Effector memory CD4-positive, alpha-beta T cell (primary cell): ENCODE results near the gene COA8.

ENCODE experiments used
- DNase-seq, 3 donors: peaks; one replicate each; pipeline ENCODE4 v3.0.0-alpha.2; 2020
- H3K27ac ChIP-seq: 2 replicates; pipeline ENCODE4 v1.7.0; 2013; ENCODE audit warnings: mild to moderate bottlenecking, low read length, moderate library complexity; ENCODE audit not compliant: insufficient read depth, poor library complexity, severe bottlenecking
- H3K27me3 ChIP-seq: replicated peaks from 2 replicates; pipeline ENCODE4 v1.7.0; 2013; ENCODE audit warnings: mild to moderate bottlenecking, low read length; ENCODE audit not compliant: insufficient read depth, control insufficient read depth, poor library complexity, severe bottlenecking
- H3K36me3 ChIP-seq: 2 replicates; pipeline ENCODE4 v1.7.0; 2013; ENCODE audit warnings: mild to moderate bottlenecking, low read length, moderate library complexity; ENCODE audit not compliant: control insufficient read depth, insufficient read depth
- H3K4me1 ChIP-seq: 2 replicates; pipeline ENCODE4 v1.7.0; 2013; ENCODE audit warnings: low read length, mild to moderate bottlenecking; ENCODE audit not compliant: control insufficient read depth, insufficient read depth, poor library complexity, severe bottlenecking
- H3K4me3 ChIP-seq: 2 replicates; pipeline ENCODE4 v1.7.0; 2013; ENCODE audit warnings: low read length, low read depth, mild to moderate bottlenecking; ENCODE audit not compliant: insufficient read depth, poor library complexity, severe bottlenecking
- H3K9me3 ChIP-seq: 2 replicates; pipeline ENCODE4 v1.7.0; 2013; ENCODE audit warnings: mild to moderate bottlenecking, low read length, moderate library complexity; ENCODE audit not compliant: control insufficient read depth

The COA8 gene

DNA sequence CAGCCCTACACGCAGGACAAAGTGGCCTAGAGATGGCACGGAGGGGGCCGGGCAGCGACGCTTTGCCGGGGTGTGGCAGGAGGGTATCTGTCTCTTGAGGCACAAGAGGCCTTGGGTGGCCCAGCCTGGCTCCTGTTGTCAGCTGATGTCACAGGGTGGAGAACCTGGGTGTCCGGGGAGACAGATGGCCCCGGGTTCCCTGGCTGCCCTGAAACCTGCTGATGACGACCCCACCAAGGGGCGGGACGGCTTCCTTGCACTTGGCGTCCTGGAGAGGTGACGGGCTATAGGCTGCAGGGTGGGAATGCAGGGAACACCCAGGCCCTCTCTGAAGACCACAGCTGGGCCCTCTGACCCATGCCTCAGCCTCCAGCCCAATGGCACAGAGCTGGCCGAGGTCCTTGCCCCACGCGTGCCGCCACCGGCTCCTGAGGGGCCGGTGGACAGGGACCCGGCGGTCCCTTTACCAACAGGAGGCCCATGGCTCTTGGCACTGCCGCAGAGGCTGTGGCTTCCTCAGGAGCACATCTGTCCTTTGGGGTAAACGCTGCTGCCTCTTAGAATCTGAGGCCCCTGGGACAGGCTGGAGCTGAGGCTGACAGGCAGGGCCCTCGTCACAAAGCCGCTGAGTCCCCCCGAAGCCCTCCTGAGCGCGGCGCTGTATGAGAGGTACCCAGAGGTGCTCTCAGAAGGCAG is 17.4 kb upstream of the COA8 start:
- DNase-seq, result no peak
- Histone ChIP-seq H3K27me3 (no peaks in the 10 kb centered on the region), H3K4me1 (no peaks in the 10 kb centered on the region), H3K27ac (no peak overlapping the region), H3K4me3 (no peak overlapping the region), H3K36me3 (no peaks in the 10 kb centered on the region), H3K9me3 (no peaks in the 10 kb centered on the region)

DNA sequence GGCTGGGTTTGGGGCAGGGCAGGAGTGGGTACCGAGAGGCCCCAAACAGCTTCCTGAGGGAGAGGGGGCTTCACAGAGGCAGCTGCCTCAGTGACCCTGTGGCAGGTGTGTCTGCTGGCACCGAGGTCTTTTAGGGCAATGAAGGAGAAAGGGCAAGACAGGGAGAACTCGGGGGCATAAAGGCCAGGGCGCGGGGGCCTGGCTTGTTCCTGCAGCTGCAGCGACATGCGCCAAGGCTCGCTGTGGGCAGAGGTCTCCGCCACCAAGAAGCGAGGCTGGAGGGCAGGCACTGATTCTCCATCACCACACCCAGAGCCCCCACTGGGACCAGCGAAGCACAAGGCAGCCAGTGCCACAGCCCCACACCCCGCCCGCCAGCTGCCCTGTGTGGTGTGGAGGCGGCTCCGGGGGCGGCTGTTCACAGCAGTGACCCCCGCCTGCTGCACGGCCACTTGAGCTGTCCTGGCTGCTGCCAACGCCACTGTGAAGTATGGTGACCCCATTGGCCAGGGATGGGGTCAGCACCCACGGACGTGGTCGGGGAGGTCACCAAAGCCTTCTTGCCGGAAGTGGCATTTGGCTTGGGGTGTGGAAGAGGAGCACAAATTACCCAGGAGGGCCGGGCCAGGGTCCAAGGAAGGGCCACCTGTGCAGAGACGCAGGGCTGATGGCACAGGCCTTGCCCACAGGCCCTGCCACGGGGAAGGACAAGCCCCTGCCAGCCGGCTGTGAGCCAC is 16.7 kb upstream of the COA8 start:
- H3K4me1 ChIP-seq, result no peaks in the 10 kb centered on the region
- no peaks in the 10 kb centered on the region for H3K27me3 ChIP-seq
- no peaks in the 10 kb centered on the region for H3K36me3 ChIP-seq
- no peak for DNase-seq
- no peak overlapping the region for H3K4me3 ChIP-seq
- no peaks in the 10 kb centered on the region for H3K9me3 ChIP-seq
- no peak overlapping the region for H3K27ac ChIP-seq

DNA sequence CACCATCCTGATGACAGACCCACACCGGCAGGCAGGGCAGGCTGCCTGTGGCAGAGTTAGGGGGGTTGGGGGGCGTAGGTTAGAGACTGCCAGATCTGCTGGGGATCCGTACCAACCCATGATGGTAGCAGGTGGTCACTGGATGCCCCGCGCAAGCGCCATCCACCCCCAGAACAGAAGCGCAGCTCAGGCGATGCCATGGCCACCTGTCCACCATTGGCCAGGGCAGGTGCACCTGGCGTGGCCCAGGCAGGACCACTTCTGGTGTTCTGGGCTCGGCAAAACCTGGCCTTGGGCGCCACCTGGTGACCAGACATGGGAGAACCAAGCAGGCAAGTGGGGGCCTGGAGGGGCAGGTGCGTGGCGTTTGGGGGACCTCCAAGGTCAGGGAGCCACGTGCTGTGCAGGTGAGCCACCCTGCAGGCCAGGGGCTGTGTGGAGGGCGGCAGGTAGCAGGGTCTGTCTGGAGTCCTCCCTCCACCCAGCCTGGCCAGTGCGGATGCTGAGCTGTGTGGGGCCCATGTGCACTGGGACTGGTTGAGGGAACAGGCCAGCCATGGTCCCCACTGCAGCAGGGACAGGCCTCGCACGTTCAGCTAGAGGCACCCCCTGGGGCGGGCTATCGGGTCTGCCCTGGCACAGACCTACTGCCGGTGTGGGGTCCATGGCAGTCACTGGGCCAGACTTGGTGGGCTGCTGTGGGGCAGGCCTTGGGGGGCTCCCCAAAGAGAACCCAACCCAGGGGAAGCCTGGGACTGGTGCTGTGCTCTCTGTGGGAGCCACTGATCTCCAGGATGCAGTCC is 15.9 kb upstream of the COA8 start:
- no peaks in the 10 kb centered on the region for H3K4me1 ChIP-seq
- no peak overlapping the region for H3K4me3 ChIP-seq
- DNase-seq, result peak; percentile 54 to 72 (median 60)

DNA sequence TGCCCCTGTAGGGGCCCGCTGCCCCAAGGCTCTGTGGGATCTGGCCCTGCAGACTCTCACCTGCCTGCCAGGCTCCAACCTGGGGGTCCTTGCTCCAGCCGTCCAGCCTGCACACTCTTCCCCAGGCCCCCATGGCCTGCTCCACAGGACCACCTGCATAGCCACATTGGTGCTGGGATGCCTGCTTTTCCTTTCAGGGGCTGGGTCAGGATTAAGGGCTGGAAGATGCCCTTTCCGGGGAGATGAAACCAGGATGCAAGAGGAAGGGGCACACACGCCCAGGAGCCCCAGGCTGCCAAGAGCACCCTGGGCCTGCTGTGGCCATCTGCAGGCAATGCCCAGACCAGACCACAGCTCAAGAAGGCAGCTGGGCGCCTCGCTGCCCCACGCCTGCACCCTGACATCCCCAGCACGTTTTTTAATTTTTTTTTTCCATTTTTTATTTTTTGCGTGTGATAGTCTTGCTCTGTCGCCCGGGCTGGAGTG is 15.3 kb upstream of the COA8 start:
- Histone ChIP-seq H3K27me3 (no peaks in the 10 kb centered on the region), H3K4me1 (no peaks in the 10 kb centered on the region), H3K9me3 (no peaks in the 10 kb centered on the region), H3K4me3 (no peak overlapping the region), H3K27ac (no peak overlapping the region), H3K36me3 (no peaks in the 10 kb centered on the region)
- no peak for DNase-seq

More for the DNA sequence above, 15.9 kb upstream of the COA8 start:
- no peaks in the 10 kb centered on the region for H3K9me3 ChIP-seq
- no peaks in the 10 kb centered on the region for H3K27me3 ChIP-seq
- no peak overlapping the region for H3K27ac ChIP-seq
- no peaks in the 10 kb centered on the region for H3K36me3 ChIP-seq

DNA sequence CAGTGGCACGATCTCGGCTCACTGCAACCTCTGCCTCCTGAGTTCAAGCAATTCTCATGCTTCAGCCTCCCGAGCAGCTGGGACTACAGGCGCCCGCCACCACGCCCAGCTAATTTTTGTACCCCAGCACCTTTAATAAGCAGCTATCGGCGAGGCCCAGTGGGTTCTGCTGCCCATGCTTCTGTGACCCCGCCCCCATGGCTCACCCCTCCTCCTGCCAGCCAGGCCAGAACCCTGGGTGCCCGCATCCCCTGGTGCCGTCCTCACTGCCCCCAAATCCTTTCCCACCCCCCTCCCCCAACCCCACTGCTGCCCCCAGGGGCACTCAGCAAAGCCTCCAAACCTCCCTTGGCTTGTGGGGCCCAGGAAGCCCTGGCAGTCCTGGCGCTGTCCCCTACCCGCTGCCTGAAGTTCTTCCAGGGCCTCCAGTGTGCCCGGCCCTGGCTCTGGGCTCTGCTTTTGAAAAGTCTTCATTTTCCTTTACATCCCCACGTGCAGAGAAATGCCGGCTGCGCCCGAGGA is 14.8 kb upstream of the COA8 start:
- no peaks in the 10 kb centered on the region for H3K9me3 ChIP-seq
- H3K27ac ChIP-seq, result no peak overlapping the region
- no peaks in the 10 kb centered on the region for H3K27me3 ChIP-seq
- H3K36me3 ChIP-seq, result no peaks in the 10 kb centered on the region
- H3K4me3 ChIP-seq, result no peak overlapping the region
- DNase-seq, result no peak
- no peaks in the 10 kb centered on the region for H3K4me1 ChIP-seq

DNA sequence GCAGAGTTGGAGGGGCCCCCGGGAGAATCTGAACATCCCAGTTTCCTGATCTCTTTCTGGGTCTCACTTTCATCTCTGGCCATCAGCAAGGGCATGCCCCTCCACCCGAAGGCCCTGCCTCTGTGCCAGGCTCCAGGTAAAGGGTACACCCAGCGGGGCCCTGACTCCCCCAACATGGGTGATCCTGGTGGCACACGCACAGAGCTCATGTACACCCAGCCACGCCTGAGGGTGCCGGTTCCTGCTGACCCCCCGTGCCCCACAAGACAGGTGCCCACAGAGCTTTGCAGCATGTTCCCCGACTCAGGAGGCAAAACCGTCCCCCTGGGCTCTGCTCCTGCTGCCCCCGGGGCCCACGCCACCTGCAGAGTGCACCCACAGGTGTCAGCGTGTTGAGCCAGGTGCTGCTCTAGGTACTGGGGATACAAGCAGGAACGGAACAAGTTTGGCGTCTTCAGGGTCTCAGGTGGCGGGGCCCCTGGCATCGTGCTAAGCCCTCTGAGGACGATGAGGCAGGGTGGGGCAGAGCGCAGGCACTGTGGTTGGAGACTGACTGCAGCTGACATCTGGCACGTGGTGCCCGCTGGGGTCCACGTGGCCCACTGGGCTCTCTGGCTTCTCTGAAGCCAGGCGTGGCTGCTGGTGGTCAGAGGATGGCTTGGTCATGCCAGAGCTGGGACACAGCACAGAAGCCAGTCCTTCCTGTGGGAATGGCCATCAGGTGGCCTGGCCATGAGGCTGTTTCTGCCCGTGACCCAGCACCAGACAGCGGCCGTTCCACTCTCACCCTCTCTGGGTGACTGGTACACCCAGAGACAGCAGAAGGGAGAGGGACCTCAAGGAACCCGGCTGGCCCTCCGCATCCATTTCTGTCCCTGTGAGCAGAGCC is 14.1 kb upstream of the COA8 start:
- H3K9me3 ChIP-seq, result no peaks in the 10 kb centered on the region
- no peaks in the 10 kb centered on the region for H3K27me3 ChIP-seq
- no peaks in the 10 kb centered on the region for H3K4me1 ChIP-seq
- no peaks in the 10 kb centered on the region for H3K36me3 ChIP-seq
- H3K27ac ChIP-seq, result no peak overlapping the region
- H3K4me3 ChIP-seq, result no peak overlapping the region
- no peak for DNase-seq

DNA sequence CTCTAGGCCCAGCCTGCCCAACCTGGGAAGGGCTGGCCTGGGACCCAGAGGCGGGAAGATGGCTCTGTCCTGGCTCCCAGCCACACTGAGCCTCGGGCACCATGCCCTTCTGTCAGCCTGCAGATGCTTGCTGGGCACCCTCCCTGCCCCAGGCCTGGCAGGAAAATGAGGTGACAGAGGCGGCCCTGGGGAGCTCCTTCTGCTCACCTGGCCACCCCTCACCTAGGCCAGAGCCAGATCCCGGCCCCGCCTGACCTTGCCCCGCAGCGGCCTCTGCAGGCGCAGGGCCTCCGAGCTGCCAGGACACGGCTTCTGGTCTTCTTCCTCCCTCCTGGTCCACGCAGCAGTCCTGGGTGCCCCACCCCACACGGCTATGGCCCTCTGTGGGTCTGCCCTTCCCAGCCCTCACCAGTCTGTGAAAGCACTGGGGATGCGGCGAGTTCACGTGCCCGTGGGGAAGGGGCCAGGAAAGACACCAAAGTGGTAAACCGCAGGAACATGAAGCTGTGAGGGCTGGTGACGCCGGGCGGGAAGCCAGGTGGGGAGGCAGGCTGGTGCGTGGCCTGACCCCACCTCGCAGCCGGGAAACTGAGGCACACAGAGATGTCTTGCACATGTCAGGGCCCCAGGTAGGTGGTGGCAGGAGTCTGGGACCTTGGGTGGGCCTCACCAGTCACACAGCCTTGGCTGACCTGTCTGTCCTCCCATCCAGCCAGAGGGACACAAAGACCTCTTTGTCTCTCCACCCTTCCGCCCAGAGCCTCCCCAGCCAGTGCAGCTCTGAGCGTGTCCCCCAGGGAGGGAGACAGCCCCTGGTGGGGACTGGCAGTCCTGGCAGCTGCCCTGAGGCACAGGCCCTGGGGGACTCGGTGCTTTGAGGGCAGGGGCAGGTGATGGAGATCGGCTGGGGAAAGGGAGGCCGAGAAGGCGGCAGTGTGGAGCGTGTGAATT is 13.1 kb upstream of the COA8 start:
- no peaks in the 10 kb centered on the region for H3K9me3 ChIP-seq
- no peak overlapping the region for H3K27ac ChIP-seq
- DNase-seq, result no peak
- H3K27me3 ChIP-seq, result no peaks in the 10 kb centered on the region
- no peaks in the 10 kb centered on the region for H3K36me3 ChIP-seq
- H3K4me3 ChIP-seq, result no peak overlapping the region
- no peaks in the 10 kb centered on the region for H3K4me1 ChIP-seq

DNA sequence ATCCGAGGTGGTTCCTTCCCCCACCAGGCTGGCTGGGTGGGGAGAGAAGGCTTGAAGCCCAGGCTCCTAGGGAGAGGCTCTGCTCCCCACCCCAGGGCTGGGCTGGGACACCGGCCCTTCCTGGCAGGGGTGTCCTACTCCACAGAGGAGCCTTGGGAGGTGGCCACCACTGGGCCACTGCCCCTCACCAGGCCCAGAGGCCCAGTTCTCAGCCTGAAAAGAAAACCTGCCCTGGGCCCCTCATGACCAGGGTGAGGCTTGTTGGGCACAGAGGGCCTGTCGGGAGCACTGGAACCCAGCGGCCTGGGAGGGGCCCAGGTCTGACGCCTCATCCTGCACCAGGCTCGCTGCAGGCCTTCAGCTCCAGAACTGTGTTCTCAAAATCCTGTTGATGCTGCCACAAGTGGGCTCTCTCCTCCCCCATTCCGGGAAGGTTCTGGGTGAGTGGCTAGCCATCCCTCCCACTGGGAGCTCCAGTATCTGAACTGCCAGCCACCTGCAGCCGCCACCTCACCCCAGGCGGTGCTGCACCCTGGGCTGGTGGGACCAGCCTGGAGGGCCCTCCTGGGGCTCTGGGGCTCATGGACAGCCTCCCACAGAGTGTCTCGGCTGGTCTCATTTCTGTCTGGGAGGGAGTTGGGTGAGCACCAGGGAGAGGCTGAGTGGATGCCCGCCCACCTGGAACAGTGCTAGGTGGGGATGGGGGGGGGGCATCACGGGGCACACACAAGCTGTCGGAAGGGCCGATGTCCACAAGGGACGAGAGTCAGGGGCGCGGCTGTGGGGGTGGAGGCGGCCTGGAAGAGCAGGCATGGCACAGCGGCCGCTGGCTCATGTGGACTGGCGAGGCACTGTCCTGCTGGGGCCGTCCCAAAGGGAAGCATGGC is 12.1 kb upstream of the COA8 start:
- no peak overlapping the region for H3K27ac ChIP-seq

More for the DNA sequence above, 12.1 kb upstream of the COA8 start:
- no peak for DNase-seq
- Histone ChIP-seq H3K4me3 (no peak overlapping the region), H3K27me3 (no peaks in the 10 kb centered on the region), H3K4me1 (no peaks in the 10 kb centered on the region), H3K36me3 (no peaks in the 10 kb centered on the region), H3K9me3 (no peaks in the 10 kb centered on the region)
